Measurements from ENCODE around the gene ERVFRD-1.

The ERVFRD-1 gene

DNA sequence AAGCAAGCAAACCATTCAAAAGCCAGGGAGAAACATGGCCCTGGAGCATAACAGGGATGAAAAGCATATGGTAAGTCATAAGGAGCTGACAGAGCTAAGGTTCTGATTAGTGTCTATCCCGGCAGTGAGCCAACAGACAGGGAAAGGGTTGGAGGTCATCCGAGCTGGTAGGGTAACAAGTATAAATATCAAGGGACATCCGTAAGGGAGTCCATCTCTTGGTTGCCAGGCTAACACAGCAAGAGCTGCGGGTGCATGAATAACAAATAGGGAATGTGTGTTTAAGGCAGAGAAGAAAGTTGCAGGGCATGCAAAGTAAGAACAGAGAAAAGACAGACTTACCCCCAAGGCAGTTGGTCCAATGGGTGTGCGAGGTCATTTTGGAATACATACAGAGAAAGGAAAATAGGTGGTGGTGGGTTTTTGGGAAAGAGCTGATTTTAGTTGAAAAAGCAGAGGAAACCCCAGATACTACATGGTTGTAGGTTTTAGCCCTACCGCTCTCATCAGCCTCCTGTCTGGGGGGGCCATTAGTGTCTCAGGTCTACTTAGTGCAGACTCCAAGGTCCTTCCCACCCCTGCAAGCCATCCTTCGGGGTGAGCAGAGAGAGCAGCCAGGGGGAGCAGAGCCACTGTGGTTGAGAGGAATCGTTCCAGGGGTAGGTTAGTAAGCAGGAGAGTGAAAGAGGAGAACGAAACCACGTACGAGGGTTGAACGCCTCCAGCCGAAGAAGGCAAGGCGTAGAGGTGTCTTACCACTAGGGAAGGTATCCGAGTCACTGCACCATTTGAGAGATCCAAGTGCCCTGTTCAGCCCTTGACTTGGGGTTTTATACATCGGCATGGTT, at the start of gene ERVFRD-1:
Gene ERVFRD-1 (minus strand): TSS at position 805 of the 848 bp plus-strand sequence. CDS start 6,415 bp downstream, outside the sequence.
- no peak for DNase-seq

GRCh38 chr6:11160199-11160598, 48.7 kb upstream of the ERVFRD-1 start:
- DNase-seq, result no peak

- DNase-seq, result no peak
These were observed 44.1 kb upstream of the ERVFRD-1 start for GRCh38 chr6:11155589-11155988.

- no peak for DNase-seq
These were observed 41.9 kb upstream of the ERVFRD-1 start for GRCh38 chr6:11153447-11153846.

GRCh38 chr6:11152581-11152980, 41.1 kb upstream of the ERVFRD-1 start:
- no peak for DNase-seq

- no peak for DNase-seq
These were observed 40.0 kb upstream of the ERVFRD-1 start for GRCh38 chr6:11151488-11151887.

- no peak for DNase-seq
These were observed 38.0 kb upstream of the ERVFRD-1 start for GRCh38 chr6:11149551-11149950.

GRCh38 chr6:11146117-11146826, 34.7 kb upstream of the ERVFRD-1 start:
- no peak for DNase-seq

DNA sequence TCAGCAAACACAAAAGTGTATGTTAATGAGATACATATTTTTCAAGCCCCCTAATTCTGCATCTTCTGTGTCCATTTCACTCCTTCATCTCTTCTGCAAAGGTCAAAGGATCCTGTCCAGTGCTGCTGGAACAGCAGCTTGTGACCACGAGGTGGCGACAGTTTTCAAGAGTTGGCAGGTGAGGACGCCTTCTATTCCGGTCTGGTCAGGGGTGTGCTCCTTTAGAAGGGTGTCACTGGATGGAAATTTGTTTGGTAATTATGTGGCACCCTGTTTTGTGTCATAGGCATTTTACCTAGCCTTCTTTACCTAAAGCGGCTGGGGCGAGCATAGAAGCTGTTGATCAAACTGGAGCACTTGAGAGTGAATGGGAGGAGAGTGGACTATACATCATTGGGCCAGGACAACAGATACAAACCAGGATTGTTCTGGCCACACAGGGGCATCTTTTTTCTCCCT, 32.9 kb upstream of the ERVFRD-1 start:
- DNase-seq, result peak; percentile 74

DNA sequence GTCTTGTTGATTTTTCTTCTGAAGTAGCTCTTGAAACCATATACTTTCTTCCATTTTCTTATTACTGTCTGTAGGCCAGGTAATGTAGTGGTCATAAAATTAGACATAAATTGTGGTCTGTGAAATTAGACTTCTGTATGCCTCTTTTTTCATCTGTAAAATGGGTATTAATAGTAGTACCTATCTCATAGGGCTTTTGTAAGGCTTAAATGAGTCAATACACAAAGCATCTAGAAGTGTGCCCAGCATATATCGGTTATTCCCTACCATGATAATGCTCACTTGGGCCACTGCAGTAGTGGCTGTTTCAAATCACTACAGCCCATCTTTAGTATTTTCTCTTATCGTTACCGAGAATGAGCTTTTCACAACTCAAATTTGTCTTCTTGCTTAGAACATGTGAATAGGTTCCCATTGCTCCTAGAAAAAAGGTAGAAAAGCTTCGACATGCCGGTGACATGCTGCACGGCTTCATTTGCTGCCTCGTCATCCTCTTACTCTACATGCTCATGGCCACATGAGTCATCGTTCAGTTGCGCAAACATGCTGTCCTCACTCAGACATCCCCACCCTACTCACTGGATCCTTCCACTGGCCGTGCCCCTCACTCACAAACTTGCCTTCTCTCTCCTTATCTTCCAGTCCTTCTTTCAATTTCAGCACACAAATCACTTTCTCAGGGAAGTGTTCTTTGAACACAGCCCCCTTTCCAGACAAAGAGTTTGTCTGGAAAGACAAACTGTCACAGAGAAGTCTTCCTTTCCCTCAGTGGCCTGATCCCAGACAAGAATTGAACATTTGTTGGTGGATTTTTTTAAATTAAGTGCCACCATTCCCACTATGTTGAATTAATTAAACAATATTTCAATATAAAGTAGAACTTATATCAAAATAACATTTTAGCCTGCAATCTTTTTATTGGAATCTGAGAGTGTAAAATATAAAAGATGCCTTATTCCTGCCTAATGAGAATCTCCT, 32.2 kb upstream of the ERVFRD-1 start:
- no peak for DNase-seq

- no peak for DNase-seq
These were observed 30.9 kb upstream of the ERVFRD-1 start for GRCh38 chr6:11142296-11143027.

DNA sequence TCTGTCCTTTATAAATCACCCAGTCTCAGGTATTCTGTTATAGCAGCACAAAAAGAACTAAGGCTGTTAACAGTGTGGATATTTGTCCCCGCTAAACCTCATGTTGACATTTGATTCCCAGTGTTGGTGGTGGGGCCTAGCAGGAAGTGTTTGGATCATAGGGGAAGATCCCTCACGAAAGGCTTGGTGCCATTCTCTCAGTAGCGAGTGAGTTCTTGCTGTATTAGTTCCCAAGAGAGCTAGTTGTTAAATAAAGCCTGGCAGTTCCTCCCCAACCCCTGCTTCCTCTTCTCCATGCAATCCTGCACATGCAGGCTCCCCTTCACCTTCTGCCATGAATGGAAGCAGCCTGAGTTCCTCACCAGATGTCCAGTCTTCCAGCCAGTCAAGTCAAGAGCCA, 29.8 kb upstream of the ERVFRD-1 start:
- no peak for DNase-seq

DNA sequence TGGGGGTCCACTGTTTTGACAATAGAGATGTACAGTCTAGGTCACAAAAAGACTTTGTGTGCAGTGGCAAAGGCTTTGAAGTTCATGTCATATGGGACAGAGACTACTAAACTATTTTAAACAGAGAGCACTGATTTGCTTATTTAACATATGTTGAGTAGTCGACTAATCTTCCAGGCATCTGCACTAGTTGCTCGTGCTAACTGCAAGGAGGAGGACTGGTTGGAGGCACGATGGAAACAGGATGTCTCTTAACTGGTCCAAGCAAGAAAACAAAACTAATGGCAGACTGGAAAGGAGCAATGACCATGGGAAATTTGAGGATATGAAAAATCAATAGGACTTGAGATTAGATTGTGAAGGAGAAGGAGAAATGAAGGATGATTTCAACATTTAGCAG, 28.5 kb upstream of the ERVFRD-1 start:
- DNase-seq, result no peak

DNA sequence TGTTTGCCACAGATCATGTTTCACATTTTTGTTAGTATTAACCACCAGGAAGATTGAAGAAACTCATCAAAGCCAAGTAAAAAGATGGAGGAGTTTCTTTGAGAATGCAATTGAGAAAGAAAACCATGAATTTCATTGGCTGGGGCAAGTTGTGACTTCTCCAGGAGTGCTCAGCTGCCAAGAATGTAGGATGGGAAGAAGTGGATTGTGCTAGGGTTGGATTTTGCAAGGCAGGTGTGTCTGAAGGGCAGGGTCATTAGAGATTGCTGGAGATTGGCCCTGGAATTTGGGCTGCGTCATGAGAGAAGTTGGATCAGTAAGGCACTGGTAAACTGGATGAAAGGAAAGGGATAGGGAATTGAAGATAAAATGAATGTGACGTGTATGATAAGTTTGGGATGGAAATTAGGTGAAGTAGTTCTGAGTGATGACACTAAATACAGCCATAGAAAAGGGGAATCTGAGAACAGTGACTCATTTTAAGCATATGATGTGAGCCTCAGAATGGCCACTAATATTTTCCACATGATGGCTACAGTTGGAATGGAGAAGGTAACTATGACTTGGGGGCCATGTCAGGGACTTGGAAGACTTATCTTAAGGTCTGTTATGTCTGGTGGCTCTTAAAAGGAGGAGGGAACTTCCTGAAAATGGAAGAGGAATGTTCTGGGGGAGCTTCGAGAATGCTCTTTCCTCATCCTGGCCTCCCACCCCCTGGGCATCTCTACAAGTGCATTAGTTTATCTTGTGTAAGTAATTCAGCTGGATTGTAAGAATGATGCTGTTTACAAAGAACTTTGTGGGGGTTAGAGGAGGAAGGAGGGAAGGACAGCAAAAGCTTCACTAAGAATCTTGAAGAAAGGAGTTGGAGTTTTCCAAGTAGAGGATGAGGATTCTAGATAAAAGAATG, 27.8 kb upstream of the ERVFRD-1 start:
- DNase-seq, result no peak

- DNase-seq, result no peak
These were observed 25.3 kb upstream of the ERVFRD-1 start for GRCh38 chr6:11136809-11137208.

DNA sequence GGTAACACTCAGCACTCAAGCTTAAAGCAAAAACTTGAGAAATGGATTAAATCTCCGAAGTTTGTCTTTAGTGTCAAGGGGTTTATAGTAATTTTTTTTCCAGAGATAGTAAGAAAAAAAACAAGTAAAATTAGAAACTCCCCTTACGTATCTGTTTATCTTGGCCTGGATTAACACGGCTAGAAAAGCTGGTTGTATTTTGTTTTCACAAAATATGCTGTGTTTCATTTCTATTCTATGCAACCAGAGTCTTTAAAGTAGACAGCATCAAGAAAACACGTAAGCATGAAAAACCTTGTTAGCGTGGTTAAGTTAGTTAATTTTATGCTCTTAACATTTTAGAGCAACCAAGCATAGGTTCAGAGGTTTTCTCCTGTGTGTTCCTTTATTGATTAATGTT, 21.8 kb upstream of the ERVFRD-1 start:
- no peak for DNase-seq

DNA sequence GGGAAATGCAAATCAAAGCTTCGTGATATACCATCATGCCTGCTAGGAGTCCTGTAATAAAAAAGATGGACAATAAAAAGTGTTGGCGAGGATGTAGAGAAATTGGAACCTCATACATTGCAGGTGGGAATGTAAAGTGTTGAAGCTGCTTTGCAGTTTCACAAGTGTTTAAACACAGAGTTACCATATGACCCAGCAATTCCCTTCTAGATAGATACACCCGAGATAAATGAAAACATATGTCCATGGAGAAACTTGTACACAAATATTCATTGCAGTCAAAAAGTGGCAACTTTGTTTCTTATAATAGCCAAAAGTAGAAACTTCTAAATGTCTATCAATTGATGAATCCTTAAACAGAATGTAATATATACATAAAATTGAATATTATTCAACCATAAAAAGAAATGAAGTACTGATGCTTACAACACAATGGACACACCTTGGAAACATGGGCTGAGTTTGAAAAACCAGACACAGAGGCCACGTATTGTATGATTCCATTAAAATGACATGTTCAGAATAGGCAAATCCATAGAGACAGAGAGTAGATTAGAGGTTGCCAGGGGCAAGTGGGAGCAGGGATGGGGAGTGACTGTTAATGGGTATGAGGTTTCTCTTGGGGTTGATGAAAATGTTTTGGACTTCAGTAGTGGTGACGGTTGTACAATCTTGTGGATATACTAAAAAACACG, 20.8 kb upstream of the ERVFRD-1 start:
- no peak for DNase-seq

- DNase-seq, result no peak
These were observed 19.1 kb upstream of the ERVFRD-1 start for GRCh38 chr6:11130605-11131004.

DNA sequence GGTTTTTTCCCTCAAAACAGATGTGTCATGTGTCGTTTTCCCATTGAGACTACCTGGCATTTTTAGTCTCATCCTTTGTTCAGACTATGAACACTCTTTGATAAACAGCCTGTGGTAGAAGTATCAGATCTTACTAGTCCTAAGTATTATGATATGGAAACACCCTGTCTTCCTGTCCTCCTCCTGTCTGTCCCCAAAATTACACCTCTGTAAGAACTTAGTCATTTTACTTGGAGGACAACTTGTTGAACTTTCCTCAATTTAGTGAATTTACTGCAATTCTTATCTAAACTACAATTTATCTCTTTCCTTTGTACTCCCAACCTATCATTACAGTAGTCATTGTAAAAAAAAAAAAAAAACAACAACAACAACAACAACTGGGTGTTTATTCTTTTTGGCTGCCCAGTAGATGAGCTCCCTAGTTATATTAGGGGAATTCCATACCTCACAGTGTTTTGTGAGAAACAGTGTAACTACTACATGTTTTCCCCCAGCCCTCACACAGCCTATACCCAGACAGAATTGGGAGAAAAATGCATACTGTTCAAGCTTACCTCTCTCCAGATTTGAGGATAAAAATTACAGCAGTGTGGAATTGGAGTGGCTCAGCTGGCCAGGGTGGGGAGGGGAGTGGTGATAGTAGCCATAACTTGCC, 18.5 kb upstream of the ERVFRD-1 start:
- DNase-seq, result no peak

GRCh38 chr6:11128608-11129007, 17.1 kb upstream of the ERVFRD-1 start:
- no peak for DNase-seq

Data from activated CD4-positive, alpha-beta T cell treated with anti-CD3 and anti-CD28 coated beads, Interleukin-2, amount 50 U/mL, for 1 hour (primary cell).